Measurements from ENCODE around the gene KCTD18.

GRCh38 chr2:200471324-200471848 lies 38.5 kb downstream of the KCTD18 start:
- TF ChIP-seq FOXA1 (IDR thresholded peaks at IDR 0.05) (no peak), TAF1 (conservative IDR thresholded peaks at IDR 0.05) (no peak)
